ENCODE data around the gene ZNF584.
"Not testable (repeated sequence)": the region's sequence is repeated elsewhere in the genome, so short reads cannot be mapped to it uniquely, and the experiment has no call there.

Gene ZNF584

GRCh38 chr19:58399903-58400302 is 8.5 kb upstream of the ZNF584 start:
- H3K27ac ChIP-seq (ENCODE audit: insufficient read depth in 1 of 2, low read depth in 1 of 2, low read length in 2 of 2, poor library complexity in 1 of 2, severe bottlenecking in 2 of 2): no peak overlapping the region
- no peak for DNase-seq
- no peaks in the 10 kb centered on the region for H3K9me3 ChIP-seq (ENCODE audit: control extremely low read depth in 1 of 5, control insufficient read depth in 4 of 5, insufficient read depth in 2 of 5, low read depth in 1 of 5, low read length in 4 of 5)
- peaks cover 0 to 9% (median 4%) of the 10 kb centered on the region in 4 experiments for H3K36me3 ChIP-seq (ENCODE audit: control insufficient read depth in 4 of 4, insufficient read depth in 4 of 4, low read length in 3 of 4)
- peaks cover 0 to 36% (median 16%) of the 10 kb centered on the region in 5 experiments for H3K27me3 ChIP-seq (replicated peaks in 2 of 5; ENCODE audit: control insufficient read depth in 4 of 5, insufficient read depth in 5 of 5, low read length in 4 of 5)
- peaks cover 0 to 28% (median 22%) of the 10 kb centered on the region in 4 experiments for H3K4me1 ChIP-seq (ENCODE audit: control extremely low read depth in 1 of 4, control insufficient read depth in 4 of 4, insufficient read depth in 4 of 4, low read length in 3 of 4)
- POLR2A ChIA-PET: no interaction called here
- CTCF ChIA-PET: no interaction called here
- WGBS (ENCODE audit: insufficient coverage): 100% methylated on average over 3 of the region's 3 CpGs
- no peak overlapping the region for H3K4me3 ChIP-seq (ENCODE audit: control insufficient read depth in 1 of 7, extremely low read depth in 1 of 7, insufficient read depth in 4 of 7, low read depth in 2 of 7, low read length in 6 of 7)

- H3K27ac ChIP-seq (ENCODE audit: insufficient read depth in 1 of 2, low read depth in 1 of 2, low read length in 2 of 2, poor library complexity in 1 of 2, severe bottlenecking in 2 of 2): no peak overlapping the region
- peaks cover 0 to 32% (median 16%) of the 10 kb centered on the region in 5 experiments for H3K27me3 ChIP-seq (replicated peaks in 2 of 5; ENCODE audit: control insufficient read depth in 4 of 5, insufficient read depth in 5 of 5, low read length in 4 of 5)
- H3K9me3 ChIP-seq (ENCODE audit: control extremely low read depth in 1 of 5, control insufficient read depth in 4 of 5, insufficient read depth in 2 of 5, low read depth in 1 of 5, low read length in 4 of 5): no peaks in the 10 kb centered on the region
- DNase-seq: no peak
- POLR2A ChIA-PET: no interaction called here
- 71% methylated on average over 12 of the region's 18 CpGs for WGBS (ENCODE audit: insufficient coverage)
- peaks cover 0 to 28% (median 22%) of the 10 kb centered on the region in 4 experiments for H3K4me1 ChIP-seq (ENCODE audit: control extremely low read depth in 1 of 4, control insufficient read depth in 4 of 4, insufficient read depth in 4 of 4, low read length in 3 of 4)
- peak overlapping the region in 5 of 7 experiments; percentile 48 to 76 (median 59) for H3K4me3 ChIP-seq (ENCODE audit: control insufficient read depth in 1 of 7, extremely low read depth in 1 of 7, insufficient read depth in 4 of 7, low read depth in 2 of 7, low read length in 6 of 7)
- peaks cover 0 to 4% (median under 1%) of the 10 kb centered on the region in 4 experiments for H3K36me3 ChIP-seq (ENCODE audit: control insufficient read depth in 4 of 4, insufficient read depth in 4 of 4, low read length in 3 of 4)
- CTCF ChIA-PET: no interaction called here
Measured at GRCh38 chr19:58400316-58400915, 8.0 kb upstream of the ZNF584 start.

- peak; percentile 100 for DNase-seq
- Histone ChIP-seq H3K4me3 (ENCODE audit: control insufficient read depth in 1 of 7, extremely low read depth in 1 of 7, insufficient read depth in 4 of 7, low read depth in 2 of 7, low read length in 6 of 7) (peak overlapping the region; percentile 24 to 89 (median 71)), H3K4me1 (ENCODE audit: control extremely low read depth in 1 of 4, control insufficient read depth in 4 of 4, insufficient read depth in 4 of 4, low read length in 3 of 4) (peaks cover 0 to 23% (median 19%) of the 10 kb centered on the region in 4 experiments), H3K36me3 (ENCODE audit: control insufficient read depth in 4 of 4, insufficient read depth in 4 of 4, low read length in 3 of 4) (no peaks in the 10 kb centered on the region), H3K9me3 (ENCODE audit: control extremely low read depth in 1 of 5, control insufficient read depth in 4 of 5, insufficient read depth in 2 of 5, low read depth in 1 of 5, low read length in 4 of 5) (no peaks in the 10 kb centered on the region), H3K27ac (ENCODE audit: insufficient read depth in 1 of 2, low read depth in 1 of 2, low read length in 2 of 2, poor library complexity in 1 of 2, severe bottlenecking in 2 of 2) (peak overlapping the region in 1 of 2 experiments; percentile 71), H3K27me3 (replicated peaks in 2 of 5; ENCODE audit: control insufficient read depth in 4 of 5, insufficient read depth in 5 of 5, low read length in 4 of 5) (peaks cover 0 to 24% (median 11%) of the 10 kb centered on the region in 5 experiments)
- 3% methylated on average over 56 of the region's 80 CpGs for WGBS (ENCODE audit: insufficient coverage)
- ChIA-PET CTCF (no interaction called here), POLR2A (no interaction called here)
Measured at GRCh38 chr19:58400916-58401839, 7.3 kb upstream of the ZNF584 start.

GRCh38 chr19:58401840-58402421 is 6.5 kb upstream of the ZNF584 start:
- WGBS (ENCODE audit: insufficient coverage): 40% methylated on average over 11 of the region's 23 CpGs
- H3K4me1 ChIP-seq (ENCODE audit: control extremely low read depth in 1 of 4, control insufficient read depth in 4 of 4, insufficient read depth in 4 of 4, low read length in 3 of 4): peaks cover 0 to 18% (median 15%) of the 10 kb centered on the region in 4 experiments
- peaks cover 0 to 17% (median 11%) of the 10 kb centered on the region in 5 experiments for H3K27me3 ChIP-seq (replicated peaks in 2 of 5; ENCODE audit: control insufficient read depth in 4 of 5, insufficient read depth in 5 of 5, low read length in 4 of 5)
- no peaks in the 10 kb centered on the region for H3K36me3 ChIP-seq (ENCODE audit: control insufficient read depth in 4 of 4, insufficient read depth in 4 of 4, low read length in 3 of 4)
- ChIA-PET CTCF (no interaction called here), POLR2A (no interaction called here)
- peak overlapping the region in 1 of 2 experiments; percentile 71 for H3K27ac ChIP-seq (ENCODE audit: insufficient read depth in 1 of 2, low read depth in 1 of 2, low read length in 2 of 2, poor library complexity in 1 of 2, severe bottlenecking in 2 of 2)
- peak overlapping the region; percentile 24 to 89 (median 71) for H3K4me3 ChIP-seq (ENCODE audit: control insufficient read depth in 1 of 7, extremely low read depth in 1 of 7, insufficient read depth in 4 of 7, low read depth in 2 of 7, low read length in 6 of 7)
- no peak for DNase-seq
- H3K9me3 ChIP-seq (ENCODE audit: control extremely low read depth in 1 of 5, control insufficient read depth in 4 of 5, insufficient read depth in 2 of 5, low read depth in 1 of 5, low read length in 4 of 5): no peaks in the 10 kb centered on the region

GRCh38 chr19:58403920-58404478 is 4.5 kb upstream of the ZNF584 start:
- WGBS (ENCODE audit: insufficient coverage): no CpG with 5 or more reads among the region's 5 CpGs
- H3K36me3 ChIP-seq (ENCODE audit: control insufficient read depth in 4 of 4, insufficient read depth in 4 of 4, low read length in 3 of 4); POLR2A ChIA-PET; H3K9me3 ChIP-seq (ENCODE audit: control extremely low read depth in 1 of 5, control insufficient read depth in 4 of 5, insufficient read depth in 2 of 5, low read depth in 1 of 5, low read length in 4 of 5); H3K27ac ChIP-seq (ENCODE audit: insufficient read depth in 1 of 2, low read depth in 1 of 2, low read length in 2 of 2, poor library complexity in 1 of 2, severe bottlenecking in 2 of 2); H3K4me3 ChIP-seq (ENCODE audit: control insufficient read depth in 1 of 7, extremely low read depth in 1 of 7, insufficient read depth in 4 of 7, low read depth in 2 of 7, low read length in 6 of 7); H3K27me3 ChIP-seq (replicated peaks in 2 of 5; ENCODE audit: control insufficient read depth in 4 of 5, insufficient read depth in 5 of 5, low read length in 4 of 5): not testable (repeated sequence)
- DNase-seq: peak in 1 of 3 donors; percentile 40
- H3K4me1 ChIP-seq (ENCODE audit: control extremely low read depth in 1 of 4, control insufficient read depth in 4 of 4, insufficient read depth in 4 of 4, low read length in 3 of 4): peaks cover 0 to 33% (median 29%) of the 10 kb centered on the region in 4 experiments
- CTCF ChIA-PET: interaction anchor here (0.6 to 1.4 kb wide), 3 partner anchors 14 to 75 kb away, joined by 3 read pairs; no protein-coding TSS in a partner anchor

GRCh38 chr19:58406818-58407657 is 1.4 kb upstream of the ZNF584 start:
- 76% methylated on average over 10 of the region's 10 CpGs for WGBS (ENCODE audit: insufficient coverage)

More at GRCh38 chr19:58406818-58407657, 1.4 kb upstream of the ZNF584 start:
- H3K36me3 ChIP-seq (ENCODE audit: control insufficient read depth in 4 of 4, insufficient read depth in 4 of 4, low read length in 3 of 4): no peaks in the 10 kb centered on the region
- peak in 2 of 3 donors; percentile 40 to 46 for DNase-seq
- H3K9me3 ChIP-seq (ENCODE audit: control extremely low read depth in 1 of 5, control insufficient read depth in 4 of 5, insufficient read depth in 2 of 5, low read depth in 1 of 5, low read length in 4 of 5): no peaks in the 10 kb centered on the region
- peaks cover 2 to 34% (median 29%) of the 10 kb centered on the region in 4 experiments for H3K4me1 ChIP-seq (ENCODE audit: control extremely low read depth in 1 of 4, control insufficient read depth in 4 of 4, insufficient read depth in 4 of 4, low read length in 3 of 4)
- H3K4me3 ChIP-seq (ENCODE audit: control insufficient read depth in 1 of 7, extremely low read depth in 1 of 7, insufficient read depth in 4 of 7, low read depth in 2 of 7, low read length in 6 of 7): peak overlapping the region in 6 of 7 experiments; percentile 75 to 98 (median 90)
- H3K27ac ChIP-seq (ENCODE audit: insufficient read depth in 1 of 2, low read depth in 1 of 2, low read length in 2 of 2, poor library complexity in 1 of 2, severe bottlenecking in 2 of 2): peak overlapping the region in 1 of 2 experiments; percentile 92
- POLR2A ChIA-PET: no interaction called here
- CTCF ChIA-PET: interaction anchor here (1.1 to 1.4 kb wide), 7 partner anchors 10 to 78 kb away, joined by 3 to 8 read pairs (median 4); no protein-coding TSS in a partner anchor
- H3K27me3 ChIP-seq (replicated peaks in 2 of 5; ENCODE audit: control insufficient read depth in 4 of 5, insufficient read depth in 5 of 5, low read length in 4 of 5): no peaks in the 10 kb centered on the region
